Naive thymus-derived CD4-positive, alpha-beta T cell (primary cell): ENCODE data around the gene ANO9. TPM values are rescaled to one million over a fixed set of nuclear protein-coding genes. Genes with fewer than 3 reads are reported as not detected.
"Not testable (repeated sequence)": the region's sequence is repeated elsewhere in the genome, so short reads cannot be mapped to it uniquely, and the experiment has no call there.

Experiments used
- ATAC-seq: fragments of 150-1000 bp; cut with Tn5 transposase; 2 replicates; pipeline ENCODE4 v1.10.0; 2021; ENCODE audit warnings: mild to moderate bottlenecking, moderate library complexity
- CTCF ChIA-PET: fragments of 350-600 bp; sonication (Branson Sonifier 250); formaldehyde crosslinking; loops from one replicate; lab custom pipeline; 2021; ENCODE audit warnings: antibody characterized with exemption; lab: Charles Lee
- POLR2A ChIA-PET: fragments of 350-600 bp; sonication (Branson Sonifier 250); formaldehyde crosslinking; loops from one replicate; lab custom pipeline; 2021; ENCODE audit warnings: antibody characterized with exemption, inconsistent platforms; lab: Charles Lee
- DNase-seq, 9 donors: peaks; one replicate each; pipeline versions ENCODE4 v3.0.0 to v3.0.0-alpha.2; 2020 to 2022; ENCODE audit warnings: mixed read lengths in 1 of 9
- H3K27ac ChIP-seq: one replicate; pipeline ENCODE4 v1.7.0; 2013; ENCODE audit warnings: mild to moderate bottlenecking, low read depth, low read length, moderate library complexity
- H3K27me3 ChIP-seq, 2 donors: one replicate each; pipeline ENCODE4 v1.7.0; 2013; ENCODE audit warnings: low read length in 2 of 2, mild to moderate bottlenecking in 2 of 2, moderate library complexity in 2 of 2; ENCODE audit not compliant: control insufficient read depth in 2 of 2, insufficient read depth in 2 of 2
- H3K36me3 ChIP-seq, 3 experiments: 1 replicate in 2 of 3; 2 replicates in 1 of 3; pipeline ENCODE4 v1.7.0; 2013; ENCODE audit warnings: low read length in 3 of 3, mild to moderate bottlenecking in 3 of 3, moderate library complexity in 1 of 3; ENCODE audit not compliant: insufficient read depth in 3 of 3, control insufficient read depth in 2 of 3
- H3K4me1 ChIP-seq, 2 donors: one replicate each; pipeline ENCODE4 v1.7.0; 2013; ENCODE audit warnings: low read length in 2 of 2, mild to moderate bottlenecking in 2 of 2, moderate library complexity in 1 of 2; ENCODE audit not compliant: control insufficient read depth in 2 of 2, insufficient read depth in 2 of 2
- H3K4me3 ChIP-seq: 2 replicates; pipeline ENCODE4 v1.7.0; 2013; ENCODE audit warnings: mild to moderate bottlenecking, low read length
- H3K9me3 ChIP-seq, 3 experiments: 1 replicate in 2 of 3; 2 replicates in 1 of 3; pipeline ENCODE4 v1.7.0; 2013; ENCODE audit warnings: low read length in 3 of 3; ENCODE audit not compliant: control insufficient read depth in 2 of 3
- H3K27ac Mint-ChIP-seq, 9 donors: one replicate each; pipeline ENCODE4 v1.8.0; 2020 to 2022; ENCODE audit warnings: mixed read lengths in 9 of 9, mild to moderate bottlenecking in 8 of 9, moderate library complexity in 5 of 9, inconsistent platforms in 2 of 9
- H3K27me3 Mint-ChIP-seq, 5 donors: one replicate each; pipeline ENCODE4 v1.8.0; 2021 to 2022; ENCODE audit warnings: mixed read lengths in 5 of 5, mild to moderate bottlenecking in 1 of 5
- H3K36me3 Mint-ChIP-seq, 5 donors: one replicate each; pipeline ENCODE4 v1.8.0; 2020 to 2022; ENCODE audit warnings: mixed read lengths in 5 of 5, mild to moderate bottlenecking in 3 of 5, inconsistent platforms in 1 of 5
- H3K4me1 Mint-ChIP-seq, 7 donors: one replicate each; pipeline ENCODE4 v1.8.0; 2020 to 2022; ENCODE audit warnings: mixed read lengths in 7 of 7, mild to moderate bottlenecking in 3 of 7, inconsistent platforms in 1 of 7
- H3K4me3 Mint-ChIP-seq, 10 donors: one replicate each; pipeline ENCODE4 v1.8.0; 2020 to 2022; ENCODE audit warnings: mild to moderate bottlenecking in 10 of 10, mixed read lengths in 10 of 10, moderate library complexity in 6 of 10, inconsistent platforms in 2 of 10
- H3K9me3 Mint-ChIP-seq, 11 donors: one replicate each; pipeline ENCODE4 v1.8.0; 2020 to 2022; ENCODE audit warnings: mixed read lengths in 11 of 11, mild to moderate bottlenecking in 4 of 11, inconsistent platforms in 1 of 11, moderate library complexity in 1 of 11
- intact Hi-C, 2 donors: fragments of 100-400 bp; cut with micrococcal nuclease; formaldehyde crosslinking; loops; one replicate each; pipeline ENCODE4 v1.15.1; 2023
- polyA plus RNA-seq, 2 donors: library from polyadenylated mRNA; unstranded; fragments of 300-500 nt; fragmentation: Illumina TruSeq; gene quantifications; one replicate each; pipeline ENCODE4 v1.2.3, GENCODE V29; 2021
- total RNA-seq, 6 experiments: library from RNA in 5 of 6; stranded (reverse) in 5 of 6; gene quantifications; 1 replicate in 5 of 6; 2 replicates in 1 of 6; pipeline ENCODE4 v1.2.3 and lab custom pipeline; 2021 to 2026

The ANO9 gene
- total and polyA plus RNA-seq, 7 experiments from 2014 or later, result 9.0 to 107 (median 92.2) TPM

- POLR2A ChIA-PET, H3K27me3 ChIP-seq, CTCF ChIA-PET, H3K9me3 Mint-ChIP-seq, H3K36me3 Mint-ChIP-seq, H3K27ac Mint-ChIP-seq, H3K27me3 Mint-ChIP-seq, ATAC-seq, H3K4me3 ChIP-seq, H3K4me1 ChIP-seq, H3K4me3 Mint-ChIP-seq, DNase-seq, intact Hi-C loops, H3K9me3 ChIP-seq, H3K27ac ChIP-seq: not testable (repeated sequence)
- H3K36me3 ChIP-seq, result peaks cover 0 to 13% (median 0%) of the 10 kb centered on the region in 3 experiments
- peaks cover 0 to 16% (median 7%) of the 10 kb centered on the region in 7 donors for H3K4me1 Mint-ChIP-seq
Measured at GRCh38 chr11:401196-401595, 40.6 kb downstream of the ANO9 start.

GRCh38 chr11:400241-400689 is 41.5 kb downstream of the ANO9 start:
- peak in 1 of 9 donors; percentile 5 for DNase-seq
- ChIA-PET CTCF (no interaction called here), POLR2A (no interaction called here)
- peaks cover 0 to 5% (median 0%) of the 10 kb centered on the region in 3 experiments for H3K36me3 ChIP-seq
- Mint-ChIP-seq H3K27ac (no peak overlapping the region), H3K4me3 (no peak overlapping the region), H3K27me3 (peaks cover 0 to 9% (median 0%) of the 10 kb centered on the region in 5 donors), H3K9me3 (peaks cover 0 to 2% (median 0%) of the 10 kb centered on the region in 11 donors), H3K4me1 (peaks cover 0 to 13% (median 2%) of the 10 kb centered on the region in 7 donors), H3K36me3 (peaks cover 0 to under 1% (median 0%) of the 10 kb centered on the region in 5 donors)
- H3K27ac ChIP-seq, result no peak overlapping the region
- peaks cover 0 to under 1% of the 10 kb centered on the region in 2 donors for H3K4me1 ChIP-seq
- no peaks in the 10 kb centered on the region for H3K9me3 ChIP-seq
- H3K4me3 ChIP-seq, result no peak overlapping the region
- intact Hi-C loops, result no loop called here
- no peak for ATAC-seq
- H3K27me3 ChIP-seq, result no peaks in the 10 kb centered on the region

- intact Hi-C loops, result no loop called here
- no peaks in the 10 kb centered on the region for H3K9me3 ChIP-seq
- no peak for ATAC-seq
- no peak overlapping the region for H3K4me3 ChIP-seq
- no peaks in the 10 kb centered on the region for H3K4me1 ChIP-seq
- ChIA-PET CTCF (no interaction called here), POLR2A (no interaction called here)
- Mint-ChIP-seq H3K27ac (peak overlapping the region in 1 of 9 donors; percentile 21), H3K4me1 (peaks cover 0 to 10% (median 0%) of the 10 kb centered on the region in 7 donors), H3K36me3 (no peaks in the 10 kb centered on the region), H3K9me3 (peaks cover 0 to 2% (median 0%) of the 10 kb centered on the region in 11 donors), H3K4me3 (peak overlapping the region in 2 of 10 donors; percentile 51 to 61), H3K27me3 (peaks cover 0 to 9% (median 0%) of the 10 kb centered on the region in 5 donors)
- no peaks in the 10 kb centered on the region for H3K27me3 ChIP-seq
- DNase-seq, result peak in 1 of 9 donors; percentile 5
- H3K36me3 ChIP-seq, result peaks cover 0 to under 1% (median 0%) of the 10 kb centered on the region in 3 experiments
- H3K27ac ChIP-seq, result no peak overlapping the region
Measured at GRCh38 chr11:399731-400211, 42.0 kb downstream of the ANO9 start.

- no peak overlapping the region for H3K4me3 ChIP-seq
- POLR2A ChIA-PET, result no interaction called here
- H3K9me3 Mint-ChIP-seq, result peaks cover 0 to 2% (median 0%) of the 10 kb centered on the region in 11 donors
- H3K27ac Mint-ChIP-seq, result peak overlapping the region in 1 of 9 donors; percentile 69
- H3K36me3 ChIP-seq, result no peaks in the 10 kb centered on the region
- H3K27me3 Mint-ChIP-seq, result peaks cover 0 to 9% (median 0%) of the 10 kb centered on the region in 5 donors
- H3K4me1 ChIP-seq, result no peaks in the 10 kb centered on the region
- DNase-seq (no peak), ATAC-seq (no peak)
- H3K27ac ChIP-seq, result no peak overlapping the region
- H3K4me3 Mint-ChIP-seq, result peak overlapping the region in 2 of 10 donors; percentile 45
- H3K9me3 ChIP-seq, result no peaks in the 10 kb centered on the region
- intact Hi-C loops, result no loop called here
- no peaks in the 10 kb centered on the region for H3K36me3 Mint-ChIP-seq
- no peaks in the 10 kb centered on the region for H3K27me3 ChIP-seq
- CTCF ChIA-PET, result no interaction called here
- H3K4me1 Mint-ChIP-seq, result peaks cover 0 to 11% (median 0%) of the 10 kb centered on the region in 7 donors
Measured at GRCh38 chr11:398826-399225, 43.0 kb downstream of the ANO9 start.

- intact Hi-C loops, result loop anchor here in 1 of 2 donors (1.0 kb wide), 2 partner anchors 92 to 147 kb away; no protein-coding TSS in a partner anchor
- Mint-ChIP-seq H3K4me3 (peak overlapping the region in 4 of 10 donors; percentile 29 to 69 (median 46)), H3K4me1 (peaks cover 0 to 11% (median 0%) of the 10 kb centered on the region in 7 donors), H3K36me3 (no peaks in the 10 kb centered on the region), H3K9me3 (peaks cover 0 to 2% (median 0%) of the 10 kb centered on the region in 11 donors), H3K27ac (no peak overlapping the region), H3K27me3 (peaks cover 0 to 9% (median 0%) of the 10 kb centered on the region in 5 donors)
- ChIA-PET CTCF (interaction anchor here (1.0 to 1.3 kb wide), 3 partner anchors 54 to 146 kb away, joined by 3 to 8 read pairs (median 5); no protein-coding TSS in a partner anchor), POLR2A (interaction anchor here (0.9 to 1.8 kb wide), 4 partner anchors 8 to 53 kb away, joined by 3 to 11 read pairs (median 6); partner anchors contain the start of genes PTDSS2 and SIGIRR)
- DNase-seq, result peak in 1 of 9 donors; percentile 46
- Histone ChIP-seq H3K4me3 (no peak overlapping the region), H3K4me1 (no peaks in the 10 kb centered on the region), H3K36me3 (no peaks in the 10 kb centered on the region), H3K9me3 (no peaks in the 10 kb centered on the region), H3K27me3 (no peaks in the 10 kb centered on the region), H3K27ac (no peak overlapping the region)
- ATAC-seq, result peak; percentile 77
Measured at GRCh38 chr11:396948-397548, 44.8 kb downstream of the ANO9 start.

GRCh38 chr11:396511-396947 is 45.3 kb downstream of the ANO9 start:
- H3K4me3 ChIP-seq, result no peak overlapping the region
- H3K27ac ChIP-seq, result no peak overlapping the region
- Mint-ChIP-seq H3K4me1 (peaks cover 0 to 11% (median 0%) of the 10 kb centered on the region in 7 donors), H3K36me3 (no peaks in the 10 kb centered on the region), H3K27ac (no peak overlapping the region), H3K9me3 (peaks cover 0 to 2% (median 0%) of the 10 kb centered on the region in 11 donors), H3K4me3 (peak overlapping the region in 4 of 10 donors; percentile 6 to 69 (median 28)), H3K27me3 (peaks cover 0 to 9% (median 0%) of the 10 kb centered on the region in 5 donors)
- no peaks in the 10 kb centered on the region for H3K4me1 ChIP-seq
- no peaks in the 10 kb centered on the region for H3K27me3 ChIP-seq
- ChIA-PET POLR2A (interaction anchor here (0.9 to 1.8 kb wide), 5 partner anchors 9 to 54 kb away, joined by 3 to 11 read pairs (median 4); partner anchors contain the start of genes PTDSS2 and SIGIRR), CTCF (interaction anchor here (1.0 to 1.5 kb wide), 4 partner anchors 10 to 146 kb away, joined by 3 to 8 read pairs (median 4); no protein-coding TSS in a partner anchor)
- ATAC-seq (peak; percentile 54), DNase-seq (no peak)
- intact Hi-C loops, result no loop called here
- no peaks in the 10 kb centered on the region for H3K36me3 ChIP-seq
- H3K9me3 ChIP-seq, result no peaks in the 10 kb centered on the region
